ENCODE measurements around the gene NT5C3B.

NT5C3B gene

GRCh38 chr17:41803049-41804020 is 32.7 kb downstream of the NT5C3B start:
- Histone ChIP-seq H3K4me3 (ENCODE audit: low read depth in 1 of 2, low read length in 2 of 2) (no peak overlapping the region), H3K27me3 (ENCODE audit: low read depth, low read length) (no peaks in the 10 kb centered on the region), H3K27ac (ENCODE audit: low read length) (no peak overlapping the region), H3K9me3 (ENCODE audit: control insufficient read depth in 1 of 2, low read length in 2 of 2) (no peaks in the 10 kb centered on the region), H3K4me1 (ENCODE audit: control insufficient read depth in 1 of 2, insufficient read depth in 2 of 2, low read length in 2 of 2) (peaks cover 7 to 10% of the 10 kb centered on the region in 2 donors), H3K36me3 (ENCODE audit: control insufficient read depth in 1 of 2, insufficient read depth in 2 of 2, low read length in 2 of 2) (peaks cover 0 to 18% of the 10 kb centered on the region in 2 donors)

- Histone ChIP-seq H3K36me3 (ENCODE audit: control insufficient read depth in 1 of 2, insufficient read depth in 2 of 2, low read length in 2 of 2) (peaks cover 0 to 8% of the 10 kb centered on the region in 2 donors), H3K27ac (ENCODE audit: low read length) (no peak overlapping the region), H3K4me1 (ENCODE audit: control insufficient read depth in 1 of 2, insufficient read depth in 2 of 2, low read length in 2 of 2) (peaks cover 7 to 10% of the 10 kb centered on the region in 2 donors), H3K4me3 (ENCODE audit: low read depth in 1 of 2, low read length in 2 of 2) (peak overlapping the region in 1 of 2 donors; percentile 16), H3K9me3 (ENCODE audit: control insufficient read depth in 1 of 2, low read length in 2 of 2) (no peaks in the 10 kb centered on the region), H3K27me3 (ENCODE audit: low read depth, low read length) (no peaks in the 10 kb centered on the region)
Measured at GRCh38 chr17:41801374-41802271, 34.4 kb downstream of the NT5C3B start.

DNA sequence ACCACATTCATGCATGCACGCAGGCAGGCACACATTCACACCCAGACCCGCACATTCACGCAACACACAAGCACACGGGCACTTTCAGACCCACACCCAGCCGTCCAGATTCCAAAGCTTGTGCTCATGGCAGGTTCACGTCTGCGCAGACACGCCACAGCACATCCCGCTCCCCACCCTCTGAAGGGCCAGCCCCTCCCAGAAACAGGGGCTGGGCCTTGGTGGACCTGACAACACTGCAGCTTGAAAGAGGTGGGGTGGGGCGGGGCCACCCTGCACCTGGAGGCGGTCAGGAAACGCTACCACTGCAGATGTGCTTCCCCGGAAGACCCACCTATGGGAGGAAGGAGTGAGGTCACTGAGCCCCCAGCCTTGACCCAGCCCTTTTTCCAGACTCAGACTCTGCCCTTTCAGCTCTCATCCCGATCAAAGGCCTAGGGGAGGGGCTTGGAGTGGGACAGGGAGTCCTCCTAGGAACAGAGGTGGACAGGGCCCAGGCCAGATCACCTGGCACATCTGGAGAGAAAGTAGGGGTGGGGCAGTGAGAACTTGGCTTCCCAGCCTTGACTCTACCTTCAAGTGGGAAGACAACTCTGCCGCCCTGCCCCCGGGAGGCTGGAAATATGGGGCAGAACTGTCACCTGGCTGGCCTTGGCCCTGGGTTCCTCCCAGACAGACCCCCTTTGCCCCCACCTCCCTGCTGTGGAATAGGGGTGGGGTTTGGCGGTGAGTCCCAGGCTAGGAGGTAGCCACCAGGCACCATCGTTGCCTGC is 35.2 kb downstream of the NT5C3B start:
- Histone ChIP-seq H3K36me3 (ENCODE audit: control insufficient read depth in 1 of 2, insufficient read depth in 2 of 2, low read length in 2 of 2) (peaks cover 0 to 4% of the 10 kb centered on the region in 2 donors), H3K27ac (ENCODE audit: low read length) (peak overlapping the region; percentile 39), H3K27me3 (ENCODE audit: low read depth, low read length) (no peaks in the 10 kb centered on the region), H3K4me3 (ENCODE audit: low read depth in 1 of 2, low read length in 2 of 2) (no peak overlapping the region), H3K9me3 (ENCODE audit: control insufficient read depth in 1 of 2, low read length in 2 of 2) (no peaks in the 10 kb centered on the region), H3K4me1 (ENCODE audit: control insufficient read depth in 1 of 2, insufficient read depth in 2 of 2, low read length in 2 of 2) (peaks cover 7 to 10% of the 10 kb centered on the region in 2 donors)

DNA sequence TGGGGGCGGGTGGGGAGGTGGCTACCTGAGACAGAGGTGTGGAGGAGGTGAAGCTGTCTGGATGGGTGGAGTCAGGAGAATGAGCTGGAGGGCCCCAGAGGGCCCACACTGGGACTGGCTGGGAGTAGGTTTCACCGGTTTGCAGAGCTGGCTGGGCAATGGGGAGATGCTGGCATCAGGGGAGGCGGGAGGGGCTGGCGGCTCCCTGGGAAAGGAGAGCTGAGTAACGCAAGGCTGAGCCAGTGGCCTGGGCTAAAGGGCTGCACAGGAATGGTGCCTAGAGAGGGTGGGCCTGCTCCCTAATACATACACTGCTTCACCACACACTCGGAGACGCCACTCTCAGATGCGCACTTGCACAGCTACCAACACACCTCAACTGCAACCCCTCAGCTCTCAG is 36.7 kb downstream of the NT5C3B start:
- Histone ChIP-seq H3K27ac (ENCODE audit: low read length) (no peak overlapping the region), H3K9me3 (ENCODE audit: control insufficient read depth in 1 of 2, low read length in 2 of 2) (no peaks in the 10 kb centered on the region), H3K27me3 (ENCODE audit: low read depth, low read length) (no peaks in the 10 kb centered on the region), H3K4me3 (ENCODE audit: low read depth in 1 of 2, low read length in 2 of 2) (no peak overlapping the region), H3K4me1 (ENCODE audit: control insufficient read depth in 1 of 2, insufficient read depth in 2 of 2, low read length in 2 of 2) (peaks cover 7 to 10% of the 10 kb centered on the region in 2 donors), H3K36me3 (ENCODE audit: control insufficient read depth in 1 of 2, insufficient read depth in 2 of 2, low read length in 2 of 2) (no peaks in the 10 kb centered on the region)

- H3K4me1 ChIP-seq (ENCODE audit: control insufficient read depth in 1 of 2, insufficient read depth in 2 of 2, low read length in 2 of 2): peaks cover 12 to 17% of the 10 kb centered on the region in 2 donors
- no peak overlapping the region for H3K4me3 ChIP-seq (ENCODE audit: low read depth in 1 of 2, low read length in 2 of 2)
- H3K9me3 ChIP-seq (ENCODE audit: control insufficient read depth in 1 of 2, low read length in 2 of 2): no peaks in the 10 kb centered on the region
- no peaks in the 10 kb centered on the region for H3K27me3 ChIP-seq (ENCODE audit: low read depth, low read length)
- no peak overlapping the region for H3K27ac ChIP-seq (ENCODE audit: low read length)
- no peaks in the 10 kb centered on the region for H3K36me3 ChIP-seq (ENCODE audit: control insufficient read depth in 1 of 2, insufficient read depth in 2 of 2, low read length in 2 of 2)
Measured at GRCh38 chr17:41797377-41797776, 38.7 kb downstream of the NT5C3B start.

GRCh38 chr17:41796121-41796895 is 39.7 kb downstream of the NT5C3B start:
- Histone ChIP-seq H3K4me1 (ENCODE audit: control insufficient read depth in 1 of 2, insufficient read depth in 2 of 2, low read length in 2 of 2) (peaks cover 9 to 18% of the 10 kb centered on the region in 2 donors), H3K4me3 (ENCODE audit: low read depth in 1 of 2, low read length in 2 of 2) (no peak overlapping the region), H3K27me3 (ENCODE audit: low read depth, low read length) (no peaks in the 10 kb centered on the region), H3K9me3 (ENCODE audit: control insufficient read depth in 1 of 2, low read length in 2 of 2) (no peaks in the 10 kb centered on the region), H3K36me3 (ENCODE audit: control insufficient read depth in 1 of 2, insufficient read depth in 2 of 2, low read length in 2 of 2) (no peaks in the 10 kb centered on the region), H3K27ac (ENCODE audit: low read length) (no peak overlapping the region)

DNA sequence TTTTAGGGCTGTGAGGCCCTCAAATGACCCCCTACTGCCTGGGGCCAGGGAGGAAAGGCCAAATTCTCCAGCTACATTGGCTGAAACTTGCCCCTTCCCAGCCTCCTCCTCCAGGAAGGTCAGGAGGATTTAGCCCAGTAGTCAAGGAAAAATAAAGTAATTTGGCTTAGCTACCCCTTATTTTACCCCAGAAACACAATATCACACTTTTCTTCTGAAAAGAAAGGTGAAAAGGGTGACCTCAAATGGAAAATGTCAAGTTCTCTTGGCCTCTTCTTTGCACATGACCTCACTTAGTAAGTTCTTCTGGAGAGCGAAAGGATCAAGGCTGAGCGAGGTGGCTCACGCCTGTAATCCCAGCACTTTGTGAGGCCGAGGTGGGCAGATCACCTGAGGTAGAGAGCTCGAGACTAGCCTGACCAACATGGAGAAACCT is 41.5 kb downstream of the NT5C3B start:
- no peak overlapping the region for H3K27ac ChIP-seq (ENCODE audit: low read length)

GRCh38 chr17:41793784-41794539 is 42.1 kb downstream of the NT5C3B start:
- peaks cover 5 to 10% of the 10 kb centered on the region in 2 donors for H3K4me1 ChIP-seq (ENCODE audit: control insufficient read depth in 1 of 2, insufficient read depth in 2 of 2, low read length in 2 of 2)
- no peaks in the 10 kb centered on the region for H3K27me3 ChIP-seq (ENCODE audit: low read depth, low read length)
- H3K9me3 ChIP-seq (ENCODE audit: control insufficient read depth in 1 of 2, low read length in 2 of 2): no peaks in the 10 kb centered on the region
- H3K36me3 ChIP-seq (ENCODE audit: control insufficient read depth in 1 of 2, insufficient read depth in 2 of 2, low read length in 2 of 2): no peaks in the 10 kb centered on the region
- no peak overlapping the region for H3K4me3 ChIP-seq (ENCODE audit: low read depth in 1 of 2, low read length in 2 of 2)
- H3K27ac ChIP-seq (ENCODE audit: low read length): peak overlapping the region; percentile 63

More for the DNA sequence above, 41.5 kb downstream of the NT5C3B start:
- H3K36me3 ChIP-seq (ENCODE audit: control insufficient read depth in 1 of 2, insufficient read depth in 2 of 2, low read length in 2 of 2): no peaks in the 10 kb centered on the region
- H3K4me1 ChIP-seq (ENCODE audit: control insufficient read depth in 1 of 2, insufficient read depth in 2 of 2, low read length in 2 of 2): peaks cover 5 to 10% of the 10 kb centered on the region in 2 donors
- no peak overlapping the region for H3K4me3 ChIP-seq (ENCODE audit: low read depth in 1 of 2, low read length in 2 of 2)
- H3K9me3 ChIP-seq (ENCODE audit: control insufficient read depth in 1 of 2, low read length in 2 of 2): no peaks in the 10 kb centered on the region
- H3K27me3 ChIP-seq (ENCODE audit: low read depth, low read length): no peaks in the 10 kb centered on the region

- Histone ChIP-seq H3K27me3 (ENCODE audit: low read depth, low read length) (no peaks in the 10 kb centered on the region), H3K36me3 (ENCODE audit: control insufficient read depth in 1 of 2, insufficient read depth in 2 of 2, low read length in 2 of 2) (no peaks in the 10 kb centered on the region), H3K27ac (ENCODE audit: low read length) (peak overlapping the region; percentile 63), H3K9me3 (ENCODE audit: control insufficient read depth in 1 of 2, low read length in 2 of 2) (no peaks in the 10 kb centered on the region), H3K4me3 (ENCODE audit: low read depth in 1 of 2, low read length in 2 of 2) (no peak overlapping the region), H3K4me1 (ENCODE audit: control insufficient read depth in 1 of 2, insufficient read depth in 2 of 2, low read length in 2 of 2) (peaks cover 5 to 10% of the 10 kb centered on the region in 2 donors)
Measured at GRCh38 chr17:41792845-41793783, 42.9 kb downstream of the NT5C3B start.
